HCEC 1CT (cell line): ENCODE data around the gene PNMA1.

Experiments
- DNase-seq: peaks from one replicate; pipeline ENCODE4 v3.0.0-alpha.2; 2017

The PNMA1 gene

GRCh38 chr14:73736842-73737241, 22.7 kb upstream of the PNMA1 start:
- no peak for DNase-seq

GRCh38 chr14:73732006-73732405, 17.8 kb upstream of the PNMA1 start:
- DNase-seq = no peak

GRCh38 chr14:73731111-73731510, 16.9 kb upstream of the PNMA1 start:
- DNase-seq = no peak

GRCh38 chr14:73729556-73730265, 15.5 kb upstream of the PNMA1 start:
- DNase-seq = no peak

- peak; percentile 70 for DNase-seq
These were observed 14.6 kb upstream of the PNMA1 start for GRCh38 chr14:73728717-73729330.

GRCh38 chr14:73727166-73727565, 13.0 kb upstream of the PNMA1 start:
- no peak for DNase-seq

- no peak for DNase-seq
These were observed 12.1 kb upstream of the PNMA1 start for GRCh38 chr14:73726025-73726961.

- peak; percentile 9 for DNase-seq
These were observed 11.2 kb upstream of the PNMA1 start for GRCh38 chr14:73725116-73726024.

- DNase-seq = no peak
These were observed 10.5 kb upstream of the PNMA1 start for GRCh38 chr14:73724696-73725095.

- DNase-seq = peak; percentile 95
These were observed 9.8 kb upstream of the PNMA1 start for GRCh38 chr14:73723797-73724661.

GRCh38 chr14:73723406-73723796, 9.2 kb upstream of the PNMA1 start:
- DNase-seq = peak; percentile 17

GRCh38 chr14:73722581-73722980, 8.4 kb upstream of the PNMA1 start:
- no peak for DNase-seq

GRCh38 chr14:73721101-73721821, 7.1 kb upstream of the PNMA1 start:
- DNase-seq = no peak

- DNase-seq = no peak
These were observed 6.5 kb upstream of the PNMA1 start for GRCh38 chr14:73720636-73721035.

- DNase-seq = no peak
These were observed 5.6 kb upstream of the PNMA1 start for GRCh38 chr14:73719791-73720190.

GRCh38 chr14:73719361-73719760, 5.2 kb upstream of the PNMA1 start:
- DNase-seq = no peak

- DNase-seq = no peak
These were observed 4.5 kb upstream of the PNMA1 start for GRCh38 chr14:73718418-73719251.

GRCh38 chr14:73717711-73718417, 3.7 kb upstream of the PNMA1 start:
- no peak for DNase-seq

GRCh38 chr14:73717266-73717665, 3.1 kb upstream of the PNMA1 start:
- DNase-seq = no peak
